Measurements from ENCODE around the gene BBS1. TPM values are rescaled to one million over a fixed set of nuclear protein-coding genes. Genes with fewer than 3 reads are reported as not detected.

Gene BBS1
- total RNA-seq, 2 donors from 2014 or later: 106 to 148 TPM

- Histone ChIP-seq H3K4me1 (replicated peaks) (no peaks in the 10 kb centered on the region), H3K4me3 (no peak overlapping the region), H3K36me3 (peaks cover 0 to 18% of the 10 kb centered on the region in 2 donors), H3K9me3 (no peaks in the 10 kb centered on the region), H3K27ac (no peak overlapping the region), H3K27me3 (replicated peaks; ENCODE audit: insufficient read depth) (no peaks in the 10 kb centered on the region)
- 86% methylated on average over 8 of the region's 10 CpGs for WGBS
- intact Hi-C loops (cut with DNase I): no loop called here
- no peak for TF ChIP-seq POLR2A (IDR thresholded peaks at IDR 0.05)
- no peak for TF ChIP-seq POLR2AphosphoS5 (IDR thresholded peaks at IDR 0.05)
- TF ChIP-seq, protein P1, sequence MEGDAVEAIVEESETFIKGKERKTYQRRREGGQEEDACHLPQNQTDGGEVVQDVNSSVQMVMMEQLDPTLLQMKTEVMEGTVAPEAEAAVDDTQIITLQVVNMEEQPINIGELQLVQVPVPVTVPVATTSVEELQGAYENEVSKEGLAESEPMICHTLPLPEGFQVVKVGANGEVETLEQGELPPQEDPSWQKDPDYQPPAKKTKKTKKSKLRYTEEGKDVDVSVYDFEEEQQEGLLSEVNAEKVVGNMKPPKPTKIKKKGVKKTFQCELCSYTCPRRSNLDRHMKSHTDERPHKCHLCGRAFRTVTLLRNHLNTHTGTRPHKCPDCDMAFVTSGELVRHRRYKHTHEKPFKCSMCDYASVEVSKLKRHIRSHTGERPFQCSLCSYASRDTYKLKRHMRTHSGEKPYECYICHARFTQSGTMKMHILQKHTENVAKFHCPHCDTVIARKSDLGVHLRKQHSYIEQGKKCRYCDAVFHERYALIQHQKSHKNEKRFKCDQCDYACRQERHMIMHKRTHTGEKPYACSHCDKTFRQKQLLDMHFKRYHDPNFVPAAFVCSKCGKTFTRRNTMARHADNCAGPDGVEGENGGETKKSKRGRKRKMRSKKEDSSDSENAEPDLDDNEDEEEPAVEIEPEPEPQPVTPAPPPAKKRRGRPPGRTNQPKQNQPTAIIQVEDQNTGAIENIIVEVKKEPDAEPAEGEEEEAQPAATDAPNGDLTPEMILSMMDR (IDR thresholded peaks at IDR 0.05): no peak
- DNase-seq (ENCODE audit: low spot score): no peak
Measured at GRCh38 chr11:66492161-66492865, 18.1 kb upstream of the BBS1 start.

- no peak for DNase-seq (ENCODE audit: low spot score)
- peaks cover 0 to 16% of the 10 kb centered on the region in 2 donors for H3K36me3 ChIP-seq
- no peak overlapping the region for H3K27ac ChIP-seq
- WGBS: 94% methylated on average over 10 of the region's 10 CpGs
- no peaks in the 10 kb centered on the region for H3K4me1 ChIP-seq (replicated peaks)
- TF ChIP-seq, protein P1 (IDR thresholded peaks at IDR 0.05): no peak
- no peak for TF ChIP-seq POLR2AphosphoS5 (IDR thresholded peaks at IDR 0.05)
- TF ChIP-seq POLR2A (IDR thresholded peaks at IDR 0.05): no peak
- H3K4me3 ChIP-seq: no peak overlapping the region
- no peaks in the 10 kb centered on the region for H3K27me3 ChIP-seq (replicated peaks; ENCODE audit: insufficient read depth)
- H3K9me3 ChIP-seq: no peaks in the 10 kb centered on the region
- intact Hi-C loops (cut with DNase I): no loop called here
Measured at GRCh38 chr11:66493130-66493529, 17.3 kb upstream of the BBS1 start.

GRCh38 chr11:66494458-66494857 is 16.0 kb upstream of the BBS1 start:
- Histone ChIP-seq H3K27ac (no peak overlapping the region), H3K9me3 (no peaks in the 10 kb centered on the region), H3K36me3 (peaks cover 0 to 24% of the 10 kb centered on the region in 2 donors), H3K27me3 (replicated peaks; ENCODE audit: insufficient read depth) (no peaks in the 10 kb centered on the region), H3K4me1 (replicated peaks) (no peaks in the 10 kb centered on the region), H3K4me3 (no peak overlapping the region)
- TF ChIP-seq POLR2A (IDR thresholded peaks at IDR 0.05) (no peak), POLR2AphosphoS5 (IDR thresholded peaks at IDR 0.05) (no peak)
- TF ChIP-seq, protein P1 (IDR thresholded peaks at IDR 0.05): no peak
- no peak for DNase-seq (ENCODE audit: low spot score)
- intact Hi-C loops (cut with DNase I): no loop called here
- 93% methylated on average over 7 of the region's 7 CpGs for whole genome bisulfite sequencing

- H3K9me3 ChIP-seq: no peaks in the 10 kb centered on the region
- WGBS: 86% methylated on average over 14 of the region's 14 CpGs
- H3K27me3 ChIP-seq (replicated peaks; ENCODE audit: insufficient read depth): no peaks in the 10 kb centered on the region
- H3K4me3 ChIP-seq: no peak overlapping the region
- no peaks in the 10 kb centered on the region for H3K4me1 ChIP-seq (replicated peaks)
- H3K36me3 ChIP-seq: peaks cover 0 to 24% of the 10 kb centered on the region in 2 donors
- DNase-seq (ENCODE audit: low spot score): no peak
- intact Hi-C loops (cut with DNase I): no loop called here
- TF ChIP-seq, protein P1 (IDR thresholded peaks at IDR 0.05): no peak
- TF ChIP-seq POLR2AphosphoS5 (IDR thresholded peaks at IDR 0.05): no peak
- TF ChIP-seq POLR2A (IDR thresholded peaks at IDR 0.05): no peak
- no peak overlapping the region for H3K27ac ChIP-seq
Measured at GRCh38 chr11:66494935-66495334, 15.5 kb upstream of the BBS1 start.

GRCh38 chr11:66495401-66495854 is 15.0 kb upstream of the BBS1 start:
- H3K36me3 ChIP-seq: peaks cover 0 to 24% of the 10 kb centered on the region in 2 donors
- intact Hi-C loops (cut with DNase I): no loop called here
- 89% methylated on average over 17 of the region's 17 CpGs for WGBS
- H3K27me3 ChIP-seq (replicated peaks; ENCODE audit: insufficient read depth): no peaks in the 10 kb centered on the region
- no peak for DNase-seq (ENCODE audit: low spot score)
- no peaks in the 10 kb centered on the region for H3K9me3 ChIP-seq
- H3K4me3 ChIP-seq: no peak overlapping the region
- H3K4me1 ChIP-seq (replicated peaks): no peaks in the 10 kb centered on the region
- TF ChIP-seq POLR2AphosphoS5 (IDR thresholded peaks at IDR 0.05) (no peak), POLR2A (IDR thresholded peaks at IDR 0.05) (no peak)
- TF ChIP-seq, protein P1 (IDR thresholded peaks at IDR 0.05): no peak
- H3K27ac ChIP-seq: no peak overlapping the region
